COLO829 (cell line): Measurements from ENCODE around the gene GLRA1.
"Not testable (repeated sequence)": the region's sequence is repeated elsewhere in the genome, so short reads cannot be mapped to it uniquely, and the experiment has no call there.

Source experiments
- DNase-seq: peaks from one replicate; pipeline ENCODE4 v3.0.0; 2012; ENCODE audit warnings: low spot score

The GLRA1 gene

GRCh38 chr5:151913425-151913824 is 11.2 kb downstream of the GLRA1 start:
- DNase-seq, result no peak

- DNase-seq, result no peak
Observed at GRCh38 chr5:151912360-151912759, 12.3 kb downstream of the GLRA1 start.

- DNase-seq, result no peak
Observed at GRCh38 chr5:151911011-151911410, 13.6 kb downstream of the GLRA1 start.

GRCh38 chr5:151909628-151910027 is 15.0 kb downstream of the GLRA1 start:
- no peak for DNase-seq

GRCh38 chr5:151906246-151906645 is 18.4 kb downstream of the GLRA1 start:
- DNase-seq, result peak; percentile 4

- DNase-seq, result no peak
Observed at GRCh38 chr5:151905557-151905961, 19.1 kb downstream of the GLRA1 start.

- no peak for DNase-seq
Observed at GRCh38 chr5:151904909-151905308, 19.7 kb downstream of the GLRA1 start.

GRCh38 chr5:151904127-151904526 is 20.5 kb downstream of the GLRA1 start:
- DNase-seq, result no peak

- no peak for DNase-seq
Observed at GRCh38 chr5:151903243-151903653, 21.4 kb downstream of the GLRA1 start.

GRCh38 chr5:151902215-151902614 is 22.4 kb downstream of the GLRA1 start:
- no peak for DNase-seq

- DNase-seq, result no peak
Observed at GRCh38 chr5:151901611-151902010, 23.0 kb downstream of the GLRA1 start.

- no peak for DNase-seq
Observed at GRCh38 chr5:151900891-151901290, 23.8 kb downstream of the GLRA1 start.

- no peak for DNase-seq
Observed at GRCh38 chr5:151899399-151899798, 25.3 kb downstream of the GLRA1 start.

- no peak for DNase-seq
Observed at GRCh38 chr5:151897896-151898295, 26.8 kb downstream of the GLRA1 start.

- DNase-seq, result no peak
Observed at GRCh38 chr5:151897020-151897552, 27.6 kb downstream of the GLRA1 start.

GRCh38 chr5:151896031-151896691 is 28.5 kb downstream of the GLRA1 start:
- peak; percentile 12 for DNase-seq

GRCh38 chr5:151895660-151896030 is 29.0 kb downstream of the GLRA1 start:
- DNase-seq, result no peak

- not testable (repeated sequence) for DNase-seq
Observed at GRCh38 chr5:151893485-151893884, 31.2 kb downstream of the GLRA1 start.

GRCh38 chr5:151892393-151892792 is 32.3 kb downstream of the GLRA1 start:
- no peak for DNase-seq

- DNase-seq, result no peak
Observed at GRCh38 chr5:151890299-151890698, 34.4 kb downstream of the GLRA1 start.

GRCh38 chr5:151889614-151890013 is 35.0 kb downstream of the GLRA1 start:
- DNase-seq, result no peak

- no peak for DNase-seq
Observed at GRCh38 chr5:151886546-151887275, 37.9 kb downstream of the GLRA1 start.

- DNase-seq, result no peak
Observed at GRCh38 chr5:151885138-151885908, 39.3 kb downstream of the GLRA1 start.
